Calu3 (cell line): ENCODE measurements around the gene MYADML2. TPM values are rescaled to one million over a fixed set of nuclear protein-coding genes. Genes with fewer than 3 reads are reported as not detected.

Source experiments
- BruUV-seq: library from RNA; stranded (reverse); fragments of 400-500 nt; replicated peaks from 2 replicates; lab custom pipeline; 2021; lab: Mats Ljungman, UMichigan
- CTCF ChIA-PET: fragments of 300-600 bp; sonication (Branson Sonifier 250); formaldehyde crosslinking; loops from one replicate; lab custom pipeline; 2022; ENCODE audit warnings: antibody characterized with exemption; lab: Charles Lee
- DNase-seq: peaks from one replicate; pipeline ENCODE4 v3.0.0; 2022
- H3K27ac Mint-ChIP-seq: one replicate; pipeline ENCODE4 v1.8.0; 2022; ENCODE audit warnings: mixed read lengths; ENCODE audit not compliant: unreplicated experiment
- H3K27me3 Mint-ChIP-seq: one replicate; pipeline ENCODE4 v1.8.0; 2022; ENCODE audit warnings: mixed read lengths; ENCODE audit not compliant: unreplicated experiment
- H3K36me3 Mint-ChIP-seq: one replicate; pipeline ENCODE4 v1.8.0; 2022; ENCODE audit warnings: mild to moderate bottlenecking, moderate library complexity, mixed read lengths; ENCODE audit not compliant: insufficient read depth, unreplicated experiment
- H3K4me1 Mint-ChIP-seq: one replicate; pipeline ENCODE4 v1.8.0; 2022; ENCODE audit warnings: mild to moderate bottlenecking, low read depth, mixed read lengths; ENCODE audit not compliant: unreplicated experiment
- H3K4me3 Mint-ChIP-seq: one replicate; pipeline ENCODE4 v1.8.0; 2022; ENCODE audit warnings: mild to moderate bottlenecking, low read depth, moderate library complexity, mixed read lengths; ENCODE audit not compliant: unreplicated experiment
- H3K9me3 Mint-ChIP-seq: one replicate; pipeline ENCODE4 v1.8.0; 2022; ENCODE audit warnings: low read depth, mixed read lengths; ENCODE audit not compliant: unreplicated experiment
- CTCF ChIP-seq: fragments of 200-600 bp; IDR thresholded peaks from one replicate; pipeline ENCODE4 v1.8.0; 2022; ENCODE audit warnings: antibody characterized with exemption; ENCODE audit not compliant: unreplicated experiment
- intact Hi-C: fragments of 100-400 bp; cut with micrococcal nuclease; formaldehyde crosslinking; loops from one replicate; pipeline ENCODE4 v1.10.0; 2022; ENCODE audit not compliant: unreplicated experiment
- total RNA-seq: library from RNA; stranded (reverse); gene quantifications from 2 replicates; pipeline ENCODE4 v1.2.3, GENCODE V29; 2022

The MYADML2 gene
- total RNA-seq, 1 experiment from 2014 or later: not detected

- peaks cover 36% of the 10 kb centered on the region for H3K36me3 Mint-ChIP-seq
- no peak for TF ChIP-seq CTCF
- intact Hi-C loops: no loop called here
- CTCF ChIA-PET: no interaction called here
- no peak overlapping the region for H3K4me3 Mint-ChIP-seq
- no peak for DNase-seq
- no peaks in the 10 kb centered on the region for H3K27me3 Mint-ChIP-seq
- no peaks in the 10 kb centered on the region for H3K9me3 Mint-ChIP-seq
- BruUV-seq: no TSS peak
- H3K27ac Mint-ChIP-seq: no peak overlapping the region
- peaks cover 16% of the 10 kb centered on the region for H3K4me1 Mint-ChIP-seq
Measured at GRCh38 chr17:81939218-81939617, 7.8 kb downstream of the MYADML2 start.

- H3K4me3 Mint-ChIP-seq: peak overlapping the region; percentile 84
- H3K9me3 Mint-ChIP-seq: no peaks in the 10 kb centered on the region
- H3K27ac Mint-ChIP-seq: no peak overlapping the region
- no peak for TF ChIP-seq CTCF
- BruUV-seq: no TSS peak
- DNase-seq: no peak
- H3K27me3 Mint-ChIP-seq: no peaks in the 10 kb centered on the region
- H3K36me3 Mint-ChIP-seq: peaks cover 70% of the 10 kb centered on the region
- intact Hi-C loops: no loop called here
- CTCF ChIA-PET: no interaction called here
- H3K4me1 Mint-ChIP-seq: peaks cover 16% of the 10 kb centered on the region
Measured at GRCh38 chr17:81935709-81936084, 11.3 kb downstream of the MYADML2 start.

- peak overlapping the region; percentile 84 for H3K4me3 Mint-ChIP-seq
- H3K27me3 Mint-ChIP-seq: no peaks in the 10 kb centered on the region
- H3K27ac Mint-ChIP-seq: no peak overlapping the region
- CTCF ChIA-PET: no interaction called here
- H3K36me3 Mint-ChIP-seq: peaks cover 70% of the 10 kb centered on the region
- intact Hi-C loops: no loop called here
- no peak for TF ChIP-seq CTCF
- H3K9me3 Mint-ChIP-seq: no peaks in the 10 kb centered on the region
- peaks cover 16% of the 10 kb centered on the region for H3K4me1 Mint-ChIP-seq
- DNase-seq: no peak
- no TSS peak for BruUV-seq
Measured at GRCh38 chr17:81934850-81935708, 12.0 kb downstream of the MYADML2 start.

GRCh38 chr17:81934098-81934757, 12.8 kb downstream of the MYADML2 start:
- Mint-ChIP-seq H3K9me3 (no peaks in the 10 kb centered on the region), H3K4me3 (peak overlapping the region; percentile 2), H3K36me3 (peaks cover 71% of the 10 kb centered on the region), H3K27ac (peak overlapping the region; percentile 37), H3K27me3 (no peaks in the 10 kb centered on the region), H3K4me1 (peaks cover 16% of the 10 kb centered on the region)
- no TSS peak for BruUV-seq
- intact Hi-C loops: no loop called here
- CTCF ChIA-PET: no interaction called here
- TF ChIP-seq CTCF: no peak
- no peak for DNase-seq
